H1 (cell line): ENCODE measurements around the gene RNASE1. TPM values are rescaled to one million over a fixed set of nuclear protein-coding genes. Genes with fewer than 3 reads are reported as not detected.

Experiments used
- ATF3 ChIP-seq: IDR thresholded peaks from 2 replicates; pipeline ENCODE4 v1.6.1; 2011; ENCODE audit warnings: low read depth, mild to moderate bottlenecking, low read length; ENCODE audit not compliant: insufficient read depth
- BRCA1 ChIP-seq: IDR thresholded peaks from 2 replicates; pipeline ENCODE4 v1.6.1; 2012; ENCODE audit warnings: low read depth, low read length, improper control_type of control experiment
- CBX5 ChIP-seq: fragments of 300-800, 300-1000 bp; sonication (generic); IDR thresholded peaks from 2 replicates; pipeline ENCODE4 v1.7.1; 2016; ENCODE audit warnings: antibody characterized with exemption, low read length, low read depth
- MAX ChIP-seq: IDR thresholded peaks from 2 replicates; pipeline ENCODE4 v1.6.1; 2012; ENCODE audit warnings: inconsistent platforms
- NRF1 ChIP-seq: IDR thresholded peaks from 2 replicates; pipeline ENCODE4 v1.6.1; 2011; ENCODE audit warnings: mild to moderate bottlenecking, low read depth, low read length, improper control_type of control experiment
- RBBP5 ChIP-seq: IDR thresholded peaks from 2 replicates; pipeline ENCODE4 v1.7.1; 2012; ENCODE audit warnings: low read depth, mild to moderate bottlenecking, inconsistent platforms, low read length, moderate library complexity, borderline replicate concordance
- SIN3A ChIP-seq, 2 experiments: IDR thresholded peaks in 1 of 2; conservative IDR thresholded peaks in 1 of 2; 2 replicates each; pipeline ENCODE4 v1.6.1; 2011 to 2012; ENCODE audit warnings: low read length in 2 of 2, improper control_type of control experiment in 1 of 2, low read depth in 1 of 2, mild to moderate bottlenecking in 1 of 2
- SP1 ChIP-seq: IDR thresholded peaks from 2 replicates; pipeline ENCODE4 v1.6.1; 2011; ENCODE audit warnings: low read depth, low read length
- SUZ12 ChIP-seq: fragments of 200-600 bp; sonication (generic); IDR thresholded peaks from 2 replicates; pipeline ENCODE4 v1.6.1; 2012; ENCODE audit warnings: mild to moderate bottlenecking, inconsistent platforms, low read length, moderate library complexity, mixed read lengths
- USF2 ChIP-seq: IDR thresholded peaks from 2 replicates; pipeline ENCODE4 v1.6.1; 2011; ENCODE audit warnings: low read length, improper control_type of control experiment
- YY1 ChIP-seq: IDR thresholded peaks from 2 replicates; pipeline ENCODE4 v1.6.1; 2011; ENCODE audit warnings: low read depth, mild to moderate bottlenecking, low read length
- polyA plus RNA-seq, 7 experiments: library from polyadenylated mRNA; depleted of rRNA in 3 of 7; stranded (reverse) in 5 of 7; unstranded in 2 of 7; fragments of >200 nt in 5 of 7; fragments of 200-250 nt in 2 of 7; gene quantifications; 1 replicate in 5 of 7; 2 replicates in 1 of 7; 4 replicates in 1 of 7; pipeline versions ENCODE4 v1.2.1 to v1.2.3, GENCODE V29; 2011 to 2013; ENCODE audit warnings: missing spikeins in 2 of 7, mixed read lengths in 2 of 7
- total RNA-seq: library from RNA; stranded (reverse); fragmentation: NEBNext Ultra II Directional; extraction: Animal tissue kit (Norgen Biotek cat#: 25700); gene quantifications from 2 replicates; pipeline ENCODE4 v1.2.1, GENCODE V29; 2021

RNASE1 gene
- total and polyA plus RNA-seq, 2 of the 8 experiments (the other 6 are each of a cell fraction or from before 2014, with no cell fraction given), result 2.2 to 13.4 TPM

- TF ChIP-seq USF2 (no peak), CBX5 (no peak), ATF3 (no peak), SUZ12 (no peak), RBBP5 (no peak), NRF1 (no peak), MAX (no peak), SP1 (no peak), BRCA1 (no peak), YY1 (no peak), SIN3A (conservative IDR thresholded peaks at IDR 0.05 in 1 of 2, IDR thresholded peaks at IDR 0.05 in 1 of 2; ENCODE audit: low read depth in 1 of 2, low read length in 2 of 2) (no peak)
These were observed 9.6 kb upstream of the RNASE1 start (continued) for GRCh38 chr14:20811986-20812975.
